HG02678 (cell line): ENCODE data around the gene YY1.
A peak's percentile ranks its signal among the peaks of the same experiment; 100 is the strongest.
"Not testable (repeated sequence)": the region's sequence is repeated elsewhere in the genome, so short reads cannot be mapped to it uniquely, and the experiment has no call there.

Experiments used
- ATAC-seq: cut with Tn5 transposase; IDR thresholded peaks from one replicate; pipeline ENCODE4 v1.9.1; 2021; ENCODE audit warnings: mild to moderate bottlenecking, moderate library complexity; ENCODE audit not compliant: unreplicated experiment

The YY1 gene

GRCh38 chr14:100309028-100309737 is 70.2 kb downstream of the YY1 start:
- no peak for ATAC-seq

DNA sequence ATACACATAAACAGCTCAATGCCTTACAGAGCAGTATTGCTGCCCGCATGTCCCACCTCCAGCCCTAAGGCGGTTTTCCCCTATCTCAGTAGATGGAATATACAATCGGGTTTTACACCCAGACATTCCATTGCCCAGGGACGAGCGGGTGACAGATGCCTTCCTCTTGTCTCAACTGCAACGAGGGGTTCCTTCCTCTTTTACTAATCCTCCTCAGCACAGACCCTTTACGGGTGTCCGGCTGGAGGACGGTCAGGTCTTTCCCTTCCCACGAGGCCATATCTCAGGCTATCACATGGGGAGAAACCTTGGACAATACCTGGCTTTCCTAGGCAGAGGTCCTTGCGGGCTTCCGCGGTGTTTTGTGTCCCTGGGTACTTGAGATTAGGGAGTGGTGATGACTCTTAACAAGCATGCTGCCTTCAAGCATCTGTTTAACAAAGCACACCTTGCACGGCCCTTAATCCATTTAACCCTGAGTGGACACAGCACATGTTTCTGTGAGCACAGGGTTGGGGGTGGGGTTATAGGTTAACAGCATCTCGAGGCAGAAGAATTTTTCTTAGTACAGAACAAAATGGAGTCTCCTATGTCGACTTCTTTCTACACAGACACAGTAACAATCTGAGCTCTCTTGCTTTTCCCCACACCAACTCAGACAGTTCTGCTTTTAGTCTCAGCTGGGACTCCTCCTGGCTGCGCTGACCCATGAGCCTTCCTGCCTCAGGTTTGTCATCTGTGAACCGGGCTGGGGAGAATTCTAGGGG is 73.3 kb downstream of the YY1 start:
- ATAC-seq, result not testable (repeated sequence)

- ATAC-seq, result no peak
Observed at GRCh38 chr14:100312877-100313400, 74.0 kb downstream of the YY1 start.

GRCh38 chr14:100313464-100314230 is 74.7 kb downstream of the YY1 start:
- no peak for ATAC-seq

DNA sequence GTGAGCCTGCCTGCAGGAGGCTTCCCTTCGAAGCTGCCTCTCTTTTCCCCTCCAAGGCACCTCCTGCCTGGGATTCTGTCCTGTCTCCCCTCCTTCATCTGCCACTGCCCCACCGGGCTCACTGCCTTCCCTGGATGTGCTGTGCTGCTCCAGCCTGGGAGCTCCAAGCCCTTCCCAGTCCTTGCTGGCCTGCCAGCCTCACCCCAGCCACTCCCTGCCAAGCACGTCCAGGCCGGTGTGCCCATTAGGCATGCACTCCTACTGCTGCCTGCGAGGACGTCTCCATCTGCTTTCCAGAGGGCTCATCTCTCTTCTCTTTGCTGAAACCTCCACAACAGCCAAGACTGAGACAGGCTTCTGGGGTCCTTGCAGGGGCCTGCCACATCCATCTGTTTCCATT is 75.8 kb downstream of the YY1 start:
- no peak for ATAC-seq

DNA sequence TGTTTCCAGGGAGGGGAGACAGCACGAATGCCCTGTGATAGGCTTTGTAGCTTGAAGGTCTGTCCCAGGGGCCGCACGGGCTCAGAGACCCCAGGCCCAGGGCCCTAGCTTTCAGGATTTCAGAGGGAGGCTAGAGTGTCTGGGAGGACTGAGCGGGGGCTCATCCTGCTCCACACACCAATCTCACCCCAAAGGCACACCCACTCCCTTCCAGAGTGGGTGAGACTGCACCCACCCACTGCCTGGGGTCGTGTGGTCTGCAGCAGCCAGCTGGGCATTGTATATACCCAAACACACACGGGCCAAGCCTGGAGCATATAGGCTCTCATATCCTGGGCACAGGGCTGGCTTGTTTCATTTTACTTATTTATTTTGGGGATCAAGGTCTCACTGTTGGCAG is 78.4 kb downstream of the YY1 start:
- no peak for ATAC-seq

GRCh38 chr14:100317912-100318808 is 79.2 kb downstream of the YY1 start:
- peak; percentile 91 for ATAC-seq

- ATAC-seq, result no peak
Observed at GRCh38 chr14:100320157-100320856, 81.4 kb downstream of the YY1 start.

DNA sequence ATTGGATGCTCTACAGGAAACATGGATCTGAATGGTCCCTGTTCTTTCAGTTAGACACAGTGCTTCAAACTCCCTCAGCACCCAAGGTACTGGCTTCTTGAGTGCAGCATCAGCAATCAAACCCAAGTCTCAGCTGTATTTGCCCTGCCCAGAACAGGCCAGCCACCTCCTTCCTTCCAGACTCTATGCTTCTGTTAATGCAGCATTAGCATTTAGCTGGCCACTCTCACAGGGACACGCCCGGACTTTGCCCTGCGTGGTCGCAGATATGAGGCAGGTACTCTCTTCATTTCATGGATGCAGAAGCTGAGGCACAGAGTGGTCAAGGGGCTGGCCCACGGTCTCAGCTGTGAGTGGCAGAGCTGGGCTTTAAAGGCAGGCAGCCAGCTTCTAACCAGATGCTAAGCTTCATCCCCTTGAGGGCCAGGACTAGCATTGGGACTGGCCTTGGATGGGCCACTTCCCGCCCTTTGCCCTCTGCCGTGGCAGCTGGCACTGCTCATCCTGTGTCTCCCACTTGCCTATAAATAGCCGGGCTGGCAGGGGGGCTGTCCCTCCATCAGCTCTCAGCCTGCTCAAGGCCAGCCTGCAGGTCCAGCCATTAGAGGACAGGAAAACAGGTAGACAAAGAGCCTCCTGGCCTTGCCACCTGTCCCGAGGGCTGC is 82.7 kb downstream of the YY1 start:
- ATAC-seq, result no peak

DNA sequence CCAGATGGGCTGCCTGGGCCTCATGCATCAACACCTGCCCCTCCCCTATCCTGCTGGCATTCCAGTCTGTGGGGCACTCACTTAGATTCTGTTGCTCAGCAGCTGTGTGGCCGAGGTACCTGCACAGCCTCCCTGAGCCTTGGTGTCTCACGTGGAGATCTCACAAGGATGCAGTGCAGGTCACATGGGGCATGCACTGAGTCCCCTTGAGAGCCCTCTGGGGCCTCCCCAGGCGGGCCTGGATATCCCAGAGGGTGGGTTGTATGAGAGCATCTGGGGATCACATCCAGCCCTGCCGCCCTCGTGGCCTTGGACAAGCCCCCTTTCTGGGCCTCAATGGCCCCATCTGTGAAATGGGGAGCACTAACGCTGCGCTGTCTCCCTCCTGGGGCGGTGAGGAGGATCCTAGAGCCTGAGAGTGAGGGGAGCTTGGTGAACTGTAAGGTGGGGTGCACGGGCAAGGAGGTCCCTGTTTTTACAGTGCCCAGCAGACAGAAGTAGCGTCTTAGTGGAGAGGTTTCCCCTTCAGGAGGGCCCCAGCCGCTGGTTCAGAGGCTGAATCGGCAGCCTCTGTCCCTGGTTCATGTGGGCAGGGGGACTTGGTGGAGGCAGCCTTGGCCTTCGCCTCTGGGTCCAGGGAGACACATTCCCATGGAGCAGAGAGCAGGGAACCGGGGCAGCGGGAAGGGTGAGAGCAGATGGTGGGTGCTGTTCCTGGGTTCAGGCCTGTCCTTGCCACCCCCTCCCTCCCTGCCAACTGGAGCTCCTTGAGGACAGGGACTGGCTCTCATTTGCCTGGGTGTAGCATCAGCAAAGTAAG is 83.4 kb downstream of the YY1 start:
- ATAC-seq, result no peak

DNA sequence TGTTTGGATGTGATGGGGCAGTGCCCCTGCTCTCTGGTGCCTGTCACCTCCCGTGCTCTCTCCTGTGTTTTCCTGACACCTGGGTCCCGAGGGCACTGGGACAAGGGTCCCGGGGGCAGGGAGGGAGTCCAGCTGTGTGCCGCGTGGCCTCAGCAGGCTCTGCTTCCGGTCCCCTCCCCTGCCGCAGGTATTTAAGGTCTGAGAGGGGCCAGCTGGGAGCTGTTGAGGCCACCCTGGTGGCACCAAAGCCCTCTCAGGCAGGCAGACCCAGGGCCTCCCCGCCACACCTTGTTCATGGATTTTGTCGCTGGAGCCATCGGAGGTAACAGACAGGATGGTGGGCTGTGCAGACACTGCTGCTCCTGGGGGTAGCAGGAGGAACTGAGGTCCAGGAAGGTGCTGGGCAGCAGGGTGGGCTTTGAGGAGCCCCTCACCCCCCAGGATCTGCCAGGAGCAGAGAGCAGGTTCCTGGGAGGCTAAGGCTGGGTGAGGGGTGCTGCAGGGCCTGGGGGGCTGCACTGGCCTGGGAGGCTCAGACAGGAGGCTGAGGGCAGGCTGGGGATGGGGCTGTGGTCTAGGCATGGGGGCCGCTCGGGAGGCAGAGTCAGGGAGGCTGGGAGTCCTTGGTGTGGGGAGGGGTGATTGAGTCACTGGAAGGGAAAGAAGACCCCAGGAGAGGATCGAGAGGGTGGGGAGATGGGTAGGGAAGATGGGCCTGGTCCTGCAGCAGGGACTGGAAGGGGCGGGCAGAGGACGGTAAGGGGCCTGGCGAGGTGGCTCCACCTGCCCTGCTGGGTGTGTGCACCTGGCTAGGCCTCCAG is 84.4 kb downstream of the YY1 start, which contains the start of gene SLC25A47:
SLC25A47 (plus strand) TSS at position 219 of the 821 bp plus-strand sequence; CDS start at position 295, 76 bp downstream.
- ATAC-seq, result no peak

GRCh38 chr14:100323942-100324307 is 85.0 kb downstream of the YY1 start:
- ATAC-seq, result no peak

- no peak for ATAC-seq
Observed at GRCh38 chr14:100325231-100325632, 86.3 kb downstream of the YY1 start.

DNA sequence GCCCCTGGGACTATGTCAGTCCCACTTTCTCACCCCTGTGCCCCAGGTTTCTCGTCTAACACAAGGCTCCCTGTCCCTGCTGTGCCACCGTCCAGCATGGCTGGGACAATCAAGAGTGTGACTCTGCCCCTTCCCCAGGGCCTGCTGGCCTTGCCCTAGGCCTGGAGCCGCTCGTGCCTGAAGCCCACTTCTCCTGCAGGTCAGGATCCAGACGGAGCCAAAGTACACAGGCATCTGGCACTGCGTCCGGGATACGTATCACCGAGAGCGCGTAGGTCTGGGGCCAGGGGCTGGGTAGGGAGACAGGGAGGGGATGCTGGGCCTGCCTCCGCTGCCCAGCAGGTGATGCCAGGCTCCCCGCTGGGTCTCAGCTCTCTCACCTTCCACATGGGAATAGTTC is 87.0 kb downstream of the YY1 start:
- ATAC-seq, result no peak

DNA sequence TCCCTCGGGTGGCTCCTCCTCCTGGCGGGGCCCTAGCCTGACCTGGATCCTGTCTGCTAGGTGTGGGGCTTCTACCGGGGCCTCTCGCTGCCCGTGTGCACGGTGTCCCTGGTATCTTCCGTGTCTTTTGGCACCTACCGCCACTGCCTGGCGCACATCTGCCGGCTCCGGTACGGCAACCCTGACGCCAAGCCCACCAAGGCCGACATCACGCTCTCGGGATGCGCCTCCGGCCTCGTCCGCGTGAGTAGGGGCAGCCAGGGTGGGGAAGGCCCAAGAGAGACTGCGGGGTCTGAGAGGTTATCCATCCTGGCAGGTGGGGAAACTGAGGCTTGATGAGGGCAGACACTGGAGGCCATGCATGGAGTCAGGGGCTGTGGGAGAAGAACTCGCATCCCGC is 88.2 kb downstream of the YY1 start:
- ATAC-seq, result no peak

GRCh38 chr14:100328495-100329163 is 89.7 kb downstream of the YY1 start:
- ATAC-seq, result no peak
